GM12878 (cell line): ENCODE results near the gene B4GALT1.

Source experiments
- ATF2 ChIP-seq: IDR thresholded peaks from 2 replicates; pipeline ENCODE4 v1.6.1; 2012; ENCODE audit warnings: low read length, inconsistent platforms
- CBX3 ChIP-seq: fragments of 200-600 bp; sonication (generic); IDR thresholded peaks from 2 replicates; pipeline ENCODE4 v1.6.1; 2016; ENCODE audit warnings: low read depth, borderline replicate concordance
- CTCF ChIP-seq, 3 experiments: IDR thresholded peaks in 2 of 3; conservative IDR thresholded peaks in 1 of 3; 2 replicates each; pipeline ENCODE4 v1.5.1; 2011; ENCODE audit warnings: low read depth in 3 of 3, low read length in 3 of 3, mild to moderate bottlenecking in 3 of 3, control low read depth in 2 of 3, moderate library complexity in 2 of 3, inconsistent platforms in 1 of 3, mixed read lengths in 1 of 3; ENCODE audit not compliant: control insufficient read depth in 2 of 3, insufficient read depth in 1 of 3; ENCODE audit errors: extremely low read depth in 1 of 3
- ETV6 ChIP-seq, 2 experiments: fragments of 450-650 bp in 1 of 2; IDR thresholded peaks in 1 of 2; conservative IDR thresholded peaks in 1 of 2; 2 replicates each; pipeline ENCODE4 v1.6.1; 2014; ENCODE audit warnings: antibody characterized with exemption in 1 of 2, borderline replicate concordance in 1 of 2, low read depth in 1 of 2, mild to moderate bottlenecking in 1 of 2, moderate library complexity in 1 of 2
- SMAD1 ChIP-seq: fragments of 450-650 bp; IDR thresholded peaks from 2 replicates; pipeline ENCODE4 v1.6.1; 2018; ENCODE audit warnings: mild to moderate bottlenecking, low read depth; ENCODE audit not compliant: partially characterized antibody
- SREBF1 ChIP-seq: IDR thresholded peaks from 2 replicates; pipeline ENCODE4 v1.6.1; 2012; ENCODE audit warnings: mild to moderate bottlenecking, low read length
- SREBF2 ChIP-seq: IDR thresholded peaks from 2 replicates; pipeline ENCODE4 v1.6.1; 2012; ENCODE audit warnings: mild to moderate bottlenecking, low read length
- YY1 ChIP-seq: IDR thresholded peaks from 2 replicates; pipeline ENCODE4 v1.6.1; 2011; ENCODE audit warnings: low read depth, mild to moderate bottlenecking, low read length

GRCh38 chr9:33111631-33112030 is 55.5 kb downstream of the B4GALT1 start:
- no peak for TF ChIP-seq YY1
- TF ChIP-seq ATF2, result no peak
- no peak for TF ChIP-seq ETV6 (conservative IDR thresholded peaks at IDR 0.05 in 1 of 2, IDR thresholded peaks at IDR 0.05 in 1 of 2; ENCODE audit: borderline replicate concordance in 1 of 2, low read depth in 1 of 2)
- TF ChIP-seq CTCF (IDR thresholded peaks at IDR 0.05 in 2 of 3, conservative IDR thresholded peaks at IDR 0.05 in 1 of 3; ENCODE audit: control insufficient read depth in 2 of 3, extremely low read depth in 1 of 3, insufficient read depth in 1 of 3, low read depth in 3 of 3, low read length in 3 of 3), result no peak
- no peak for TF ChIP-seq CBX3
- no peak for TF ChIP-seq SREBF1
- TF ChIP-seq SREBF2, result no peak
- no peak for TF ChIP-seq SMAD1
